Osteoblast (primary cell): ENCODE measurements around the gene SGTA. TPM values are rescaled to one million over a fixed set of nuclear protein-coding genes. Genes with fewer than 3 reads are reported as not detected.
A peak's percentile ranks its signal among the peaks of the same experiment; 100 is the strongest.

ENCODE experiments used
- DNase-seq: peaks from one replicate; pipeline ENCODE4 v3.0.0; 2011; ENCODE audit warnings: low spot score, mixed read lengths; ENCODE audit not compliant: insufficient read length; ENCODE audit errors: missing footprints
- H2AFZ ChIP-seq: 2 replicates; pipeline ENCODE4 v1.6.0; 2011; ENCODE audit warnings: mild to moderate bottlenecking, low read length
- H3K27ac ChIP-seq: 2 replicates; pipeline ENCODE4 v1.5.1; 2011; ENCODE audit warnings: mild to moderate bottlenecking, low read depth, low read length, moderate library complexity
- H3K27me3 ChIP-seq: 2 replicates; pipeline ENCODE4 v1.6.0; 2012; ENCODE audit warnings: mild to moderate bottlenecking, control low read depth, inconsistent platforms, low read length, moderate library complexity; ENCODE audit not compliant: insufficient read depth
- H3K36me3 ChIP-seq: 2 replicates; pipeline ENCODE4 v1.5.1; 2011; ENCODE audit warnings: mild to moderate bottlenecking, low read length, control low read depth, moderate library complexity; ENCODE audit not compliant: insufficient read depth
- H3K4me1 ChIP-seq: 2 replicates; pipeline ENCODE4 v1.5.1; 2011; ENCODE audit warnings: mild to moderate bottlenecking, low read length, control low read depth, moderate library complexity; ENCODE audit not compliant: insufficient read depth
- H3K4me2 ChIP-seq: 2 replicates; pipeline ENCODE4 v1.6.0; 2011; ENCODE audit warnings: mild to moderate bottlenecking, low read length; ENCODE audit not compliant: insufficient read depth
- H3K4me3 ChIP-seq: fragments of 200-600 bp; sonication (generic); 3 replicates; pipeline ENCODE4 v1.5.1; 2012; ENCODE audit warnings: mild to moderate bottlenecking, low read length, inconsistent platforms; ENCODE audit not compliant: insufficient read depth
- H3K79me2 ChIP-seq: 2 replicates; pipeline ENCODE4 v1.6.0; 2012; ENCODE audit warnings: mild to moderate bottlenecking, low read length, control low read depth, inconsistent platforms; ENCODE audit not compliant: insufficient read depth
- H3K9me3 ChIP-seq: 2 replicates; pipeline ENCODE4 v1.5.1; 2011; ENCODE audit warnings: low read depth, low read length, control low read depth
- H4K20me1 ChIP-seq: 2 replicates; pipeline ENCODE4 v1.6.0; 2012; ENCODE audit warnings: mild to moderate bottlenecking, low read length, control low read depth; ENCODE audit not compliant: insufficient read depth
- total RNA-seq: library from RNA; depleted of rRNA; stranded (reverse); fragments of >200 nt; gene quantifications from 2 replicates; pipeline ENCODE4 v1.2.3, GENCODE V29; 2012
- TF ChIP-seq, protein P1 (sequence below): IDR thresholded peaks from 2 replicates; pipeline ENCODE4 v1.5.1; 2011; ENCODE audit warnings: mild to moderate bottlenecking, low read depth, low read length, moderate library complexity; ENCODE audit errors: extremely low read depth

SGTA gene
- total RNA-seq, 1 donor = 38.7 TPM

DNA sequence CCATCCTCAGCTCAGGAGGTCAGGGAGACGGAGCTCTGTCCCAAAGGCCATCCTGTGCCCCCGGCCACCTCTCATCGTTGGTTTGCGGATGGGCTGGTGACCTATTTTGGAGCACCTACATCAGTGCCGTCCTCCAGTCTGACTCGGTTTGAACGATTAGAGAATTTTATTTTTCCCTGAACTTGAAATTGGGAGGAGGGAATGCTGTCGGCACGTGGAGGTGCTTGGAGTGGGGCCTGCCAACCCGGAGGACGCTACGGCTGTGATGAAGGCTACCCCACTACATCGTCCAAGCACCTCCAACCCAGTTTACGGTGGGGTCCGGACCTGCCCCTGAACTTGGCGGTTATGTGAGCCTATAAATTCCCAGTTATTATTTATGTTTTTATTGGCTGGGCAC, 33.6 kb upstream of the SGTA start:
- no peaks in the 10 kb centered on the region for H3K27me3 ChIP-seq
- no peaks in the 10 kb centered on the region for H3K79me2 ChIP-seq
- no peaks in the 10 kb centered on the region for H3K4me1 ChIP-seq
- H4K20me1 ChIP-seq = no peaks in the 10 kb centered on the region
- H3K36me3 ChIP-seq = no peaks in the 10 kb centered on the region
- no peaks in the 10 kb centered on the region for H3K9me3 ChIP-seq
- no peak overlapping the region for H3K4me2 ChIP-seq
- DNase-seq = peak; percentile 66
- H3K4me3 ChIP-seq = no peak overlapping the region
- no peak overlapping the region for H2AFZ ChIP-seq
- TF ChIP-seq, protein P1, sequence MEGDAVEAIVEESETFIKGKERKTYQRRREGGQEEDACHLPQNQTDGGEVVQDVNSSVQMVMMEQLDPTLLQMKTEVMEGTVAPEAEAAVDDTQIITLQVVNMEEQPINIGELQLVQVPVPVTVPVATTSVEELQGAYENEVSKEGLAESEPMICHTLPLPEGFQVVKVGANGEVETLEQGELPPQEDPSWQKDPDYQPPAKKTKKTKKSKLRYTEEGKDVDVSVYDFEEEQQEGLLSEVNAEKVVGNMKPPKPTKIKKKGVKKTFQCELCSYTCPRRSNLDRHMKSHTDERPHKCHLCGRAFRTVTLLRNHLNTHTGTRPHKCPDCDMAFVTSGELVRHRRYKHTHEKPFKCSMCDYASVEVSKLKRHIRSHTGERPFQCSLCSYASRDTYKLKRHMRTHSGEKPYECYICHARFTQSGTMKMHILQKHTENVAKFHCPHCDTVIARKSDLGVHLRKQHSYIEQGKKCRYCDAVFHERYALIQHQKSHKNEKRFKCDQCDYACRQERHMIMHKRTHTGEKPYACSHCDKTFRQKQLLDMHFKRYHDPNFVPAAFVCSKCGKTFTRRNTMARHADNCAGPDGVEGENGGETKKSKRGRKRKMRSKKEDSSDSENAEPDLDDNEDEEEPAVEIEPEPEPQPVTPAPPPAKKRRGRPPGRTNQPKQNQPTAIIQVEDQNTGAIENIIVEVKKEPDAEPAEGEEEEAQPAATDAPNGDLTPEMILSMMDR = no peak
- no peak overlapping the region for H3K27ac ChIP-seq

DNA sequence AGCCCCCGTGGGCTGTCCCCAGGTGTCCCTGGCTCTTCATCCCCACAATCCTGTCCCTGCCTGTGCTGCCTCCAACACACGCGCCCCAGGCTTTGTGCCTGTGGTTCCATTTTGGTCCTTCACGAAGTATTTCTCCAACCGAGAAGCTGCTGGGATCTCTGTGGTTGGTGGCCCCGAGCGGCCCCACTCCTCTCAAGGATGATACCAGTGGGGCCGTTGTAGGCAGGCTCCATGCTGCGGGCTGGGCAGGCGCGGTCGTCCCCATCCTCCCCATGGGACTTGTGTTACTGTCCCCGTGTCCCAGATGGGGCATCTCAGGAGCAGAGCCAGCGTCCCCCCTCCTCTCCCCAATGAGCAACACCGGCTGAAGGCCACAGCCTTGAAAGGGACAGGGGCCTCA, 32.9 kb upstream of the SGTA start:
- TF ChIP-seq, protein P1 = no peak
- Histone ChIP-seq H4K20me1 (no peaks in the 10 kb centered on the region), H3K9me3 (no peaks in the 10 kb centered on the region), H3K4me2 (no peak overlapping the region), H3K27ac (no peak overlapping the region), H3K4me1 (no peaks in the 10 kb centered on the region), H3K4me3 (no peak overlapping the region), H2AFZ (no peak overlapping the region), H3K27me3 (no peaks in the 10 kb centered on the region), H3K36me3 (peaks cover 6% of the 10 kb centered on the region), H3K79me2 (no peaks in the 10 kb centered on the region)
- no peak for DNase-seq

DNA sequence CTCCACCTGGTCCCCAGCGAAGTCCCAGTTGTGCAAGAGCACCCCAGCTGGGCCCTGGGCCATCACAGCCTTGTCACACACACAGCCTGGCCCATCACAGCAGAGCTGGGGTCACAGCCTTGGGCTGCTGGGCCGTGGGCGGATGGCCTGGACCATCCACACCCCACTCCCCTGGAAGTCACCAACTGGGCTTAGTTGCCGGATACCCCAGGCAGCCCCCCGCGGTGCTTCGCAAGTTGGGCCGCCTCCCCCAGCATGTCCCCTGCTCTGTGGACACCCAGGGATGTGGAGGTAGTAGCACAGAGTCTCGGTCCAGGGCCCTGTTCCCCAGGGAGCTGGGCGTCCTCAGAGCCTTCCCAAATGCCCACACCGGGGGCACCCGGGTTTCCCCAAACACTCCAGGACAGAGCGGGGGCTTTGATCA, 32.1 kb upstream of the SGTA start:
- Histone ChIP-seq H3K4me1 (no peaks in the 10 kb centered on the region), H3K36me3 (peaks cover 8% of the 10 kb centered on the region), H4K20me1 (no peaks in the 10 kb centered on the region), H2AFZ (no peak overlapping the region), H3K27me3 (no peaks in the 10 kb centered on the region), H3K9me3 (no peaks in the 10 kb centered on the region), H3K27ac (no peak overlapping the region), H3K4me3 (no peak overlapping the region), H3K79me2 (no peaks in the 10 kb centered on the region), H3K4me2 (no peak overlapping the region)
- TF ChIP-seq, protein P1 = no peak
- peak; percentile 85 for DNase-seq

DNA sequence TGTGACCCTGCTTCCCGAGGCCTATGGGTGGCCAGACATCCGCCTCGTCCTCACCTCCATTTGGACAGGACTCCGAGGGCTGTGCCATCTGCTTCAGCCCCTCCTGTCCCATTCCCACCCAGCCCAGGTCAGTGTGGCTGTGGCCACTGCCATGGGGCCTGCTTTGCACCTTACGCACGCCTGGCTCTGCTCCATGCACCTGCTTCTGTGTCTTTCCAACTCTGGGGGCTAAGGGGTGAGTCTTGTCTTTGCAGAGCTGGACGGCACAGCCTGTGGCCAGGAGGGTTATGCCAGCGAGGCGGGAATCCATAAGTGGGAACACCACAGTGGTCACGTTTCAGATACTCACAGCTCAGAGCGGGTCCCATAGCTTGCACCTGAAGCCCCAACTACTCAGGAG, 31.4 kb upstream of the SGTA start:
- Histone ChIP-seq H3K4me2 (no peak overlapping the region), H3K27ac (no peak overlapping the region), H3K27me3 (no peaks in the 10 kb centered on the region), H3K9me3 (no peaks in the 10 kb centered on the region), H4K20me1 (no peaks in the 10 kb centered on the region), H3K4me3 (no peak overlapping the region), H2AFZ (no peak overlapping the region), H3K36me3 (peaks cover 11% of the 10 kb centered on the region), H3K79me2 (no peaks in the 10 kb centered on the region), H3K4me1 (no peaks in the 10 kb centered on the region)
- TF ChIP-seq, protein P1 = no peak
- peak; percentile 83 for DNase-seq
